Tibial nerve (tissue), 4 donors: Measurements from ENCODE around the gene CATSPERZ. TPM values are rescaled to one million over a fixed set of nuclear protein-coding genes. Genes with fewer than 3 reads are reported as not detected.
"Not testable (repeated sequence)": the region's sequence is repeated elsewhere in the genome, so short reads cannot be mapped to it uniquely, and the experiment has no call there.

Source experiments
- DNase-seq, 2 donors: peaks; one replicate each; pipeline ENCODE4 v3.0.0-alpha.2; 2019; ENCODE audit warnings: low spot score in 2 of 2
- H3K27ac ChIP-seq, 4 donors: fragments of 200-600 bp; sonication (generic) in 3 of 4; one replicate each; pipeline ENCODE4 v1.5.1; 2017 to 2019; ENCODE audit warnings: mild to moderate bottlenecking in 1 of 4
- H3K27me3 ChIP-seq, 2 donors: fragments of 200-600 bp; sonication (generic) in 1 of 2; one replicate each; pipeline versions ENCODE4 v1.5.1 to v1.6.0; 2017 to 2019
- H3K36me3 ChIP-seq, 3 donors: fragments of 200-600 bp; sonication (generic); one replicate each; pipeline ENCODE4 v1.5.1; 2018 to 2019
- H3K4me1 ChIP-seq, 4 donors: fragments of 200-600 bp; sonication (generic) in 3 of 4; one replicate each; pipeline ENCODE4 v1.5.1; 2017 to 2019
- H3K4me3 ChIP-seq, 4 donors: fragments of 200-600 bp; sonication (generic) in 3 of 4; one replicate each; pipeline ENCODE4 v1.5.1; 2017 to 2019; ENCODE audit warnings: mild to moderate bottlenecking in 1 of 4, moderate library complexity in 1 of 4
- H3K9me3 ChIP-seq, 4 donors: fragments of 200-600 bp; sonication (generic) in 3 of 4; one replicate each; pipeline ENCODE4 v1.5.1; 2017 to 2019
- CTCF ChIP-seq, 5 experiments: fragments of 200-600 bp in 3 of 5; fragments of 450-650 bp in 2 of 5; sonication (generic) in 3 of 5; IDR thresholded peaks; one replicate each; pipeline ENCODE4 v1.5.1; 2016 to 2019; ENCODE audit warnings: antibody characterized with exemption in 5 of 5, mild to moderate bottlenecking in 3 of 5, moderate library complexity in 2 of 5
- EP300 ChIP-seq, 2 donors: sonication (generic); formaldehyde crosslinking; IDR thresholded peaks; one replicate each; pipeline ENCODE4 v1.6.1; 2017; ENCODE audit warnings: antibody characterized with exemption in 2 of 2, mild to moderate bottlenecking in 1 of 2
- POLR2A ChIP-seq, 2 donors: fragments of 450-650 bp; IDR thresholded peaks; one replicate each; pipeline ENCODE4 v1.6.1; 2017; ENCODE audit warnings: antibody characterized with exemption in 2 of 2, mild to moderate bottlenecking in 2 of 2, moderate library complexity in 2 of 2
- WGBS, 2 donors: methylation state at CpG; one replicate each; pipeline ENCODE4 v1.1.5; 2018; 5-methylcytosine and 5-hydroxymethylcytosine counted together
- total RNA-seq, 4 donors: library from RNA; depleted of rRNA; stranded (reverse); fragments of >200 nt; gene quantifications; one replicate each; pipeline ENCODE4 v1.1.0, GENCODE V29; 2016

CATSPERZ gene
- total RNA-seq, 4 donors from 2014 or later: not detected

DNA sequence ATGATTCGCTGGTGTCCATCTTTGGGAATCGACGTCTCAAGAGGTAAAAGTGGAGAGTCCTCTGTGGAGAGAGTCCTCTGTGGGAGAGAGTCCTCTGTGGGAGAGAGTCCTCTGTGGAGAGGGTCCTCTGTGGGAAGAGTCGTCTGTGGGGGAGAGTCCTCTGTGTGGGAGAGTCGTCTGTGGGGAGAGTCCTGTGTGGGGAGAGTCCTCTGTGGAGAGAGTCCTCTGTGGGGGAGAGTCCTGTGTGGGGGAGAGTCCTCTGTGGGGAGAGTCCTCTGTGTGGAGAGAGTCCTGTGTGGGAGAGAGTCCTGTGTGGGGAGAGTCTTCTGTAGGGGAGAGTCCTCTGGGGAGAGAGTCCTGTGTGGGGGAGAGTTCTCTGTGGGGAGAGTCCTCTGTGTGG, 20.9 kb downstream of the CATSPERZ start:
- TF ChIP-seq POLR2A (IDR thresholded peaks at IDR 0.05) (no peak), CTCF (IDR thresholded peaks at IDR 0.05) (no peak), EP300 (IDR thresholded peaks at IDR 0.05) (no peak)
- H3K27ac ChIP-seq: peak overlapping the region in 1 of 4 donors; percentile 40
- WGBS, 2 donors: 80 to 83% methylated on average over 5 of the region's 5 CpGs
- H3K4me1 ChIP-seq: peaks cover 0 to 28% (median 12%) of the 10 kb centered on the region in 4 donors
- H3K4me3 ChIP-seq: no peak overlapping the region
- peaks cover 0 to 46% (median 11%) of the 10 kb centered on the region in 3 donors for H3K36me3 ChIP-seq
- H3K9me3 ChIP-seq: no peaks in the 10 kb centered on the region
- H3K27me3 ChIP-seq: no peaks in the 10 kb centered on the region
- no peak for DNase-seq

DNA sequence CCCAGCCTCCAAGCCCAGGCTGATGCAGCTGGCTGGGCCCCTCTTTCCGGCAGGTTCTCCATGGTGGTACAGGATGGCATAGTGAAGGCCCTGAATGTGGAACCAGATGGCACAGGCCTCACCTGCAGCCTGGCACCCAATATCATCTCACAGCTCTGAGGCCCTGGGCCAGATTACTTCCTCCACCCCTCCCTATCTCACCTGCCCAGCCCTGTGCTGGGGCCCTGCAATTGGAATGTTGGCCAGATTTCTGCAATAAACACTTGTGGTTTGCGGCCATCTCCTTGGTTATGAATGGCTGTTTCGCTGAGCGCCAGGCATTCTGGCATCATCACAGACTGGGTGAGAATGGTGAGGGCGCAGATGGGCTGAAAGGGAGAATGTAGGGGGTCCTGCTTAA, 21.4 kb downstream of the CATSPERZ start:
- Histone ChIP-seq H3K4me3 (no peak overlapping the region), H3K4me1 (peaks cover 0 to 23% (median 10%) of the 10 kb centered on the region in 4 donors), H3K27me3 (no peaks in the 10 kb centered on the region), H3K27ac (peak overlapping the region in 1 of 4 donors; percentile 40), H3K36me3 (peaks cover 0 to 41% (median 11%) of the 10 kb centered on the region in 3 donors), H3K9me3 (no peaks in the 10 kb centered on the region)
- DNase-seq: no peak
- WGBS, 2 donors: 82 to 89% methylated on average over 5 of the region's 5 CpGs
- TF ChIP-seq EP300 (IDR thresholded peaks at IDR 0.05) (no peak), CTCF (IDR thresholded peaks at IDR 0.05) (no peak), POLR2A (IDR thresholded peaks at IDR 0.05) (no peak)

GRCh38 chr11:64322925-64323260, 22.7 kb downstream of the CATSPERZ start:
- peaks cover 0 to 18% (median 7%) of the 10 kb centered on the region in 4 donors for H3K4me1 ChIP-seq
- no peaks in the 10 kb centered on the region for H3K27me3 ChIP-seq
- no peak for DNase-seq
- TF ChIP-seq POLR2A (IDR thresholded peaks at IDR 0.05) (no peak), EP300 (IDR thresholded peaks at IDR 0.05) (no peak), CTCF (IDR thresholded peaks at IDR 0.05) (no peak)
- no peak overlapping the region for H3K4me3 ChIP-seq
- no peak overlapping the region for H3K27ac ChIP-seq
- peaks cover 0 to 41% (median 11%) of the 10 kb centered on the region in 3 donors for H3K36me3 ChIP-seq
- peaks cover 0 to 5% (median 0%) of the 10 kb centered on the region in 4 donors for H3K9me3 ChIP-seq
- WGBS, 2 donors: 45 to 69% methylated on average over 2 to 7 of the region's 7 CpGs

- 34 to 57% methylated on average over 5 of the region's 5 CpGs for WGBS, 2 donors
- no peak overlapping the region for H3K27ac ChIP-seq
- H3K36me3 ChIP-seq: peaks cover 0 to 41% (median 11%) of the 10 kb centered on the region in 3 donors
- no peak for DNase-seq
- no peak overlapping the region for H3K4me3 ChIP-seq
- no peak for TF ChIP-seq POLR2A (IDR thresholded peaks at IDR 0.05)
- no peak for TF ChIP-seq CTCF (IDR thresholded peaks at IDR 0.05)
- TF ChIP-seq EP300 (IDR thresholded peaks at IDR 0.05): no peak
- H3K9me3 ChIP-seq: peaks cover 0 to 5% (median 0%) of the 10 kb centered on the region in 4 donors
- H3K27me3 ChIP-seq: no peaks in the 10 kb centered on the region
- peaks cover 0 to 18% (median 7%) of the 10 kb centered on the region in 4 donors for H3K4me1 ChIP-seq
Measured at GRCh38 chr11:64323373-64323772, 23.2 kb downstream of the CATSPERZ start.

- not testable (repeated sequence) for H3K27me3 ChIP-seq, DNase-seq, H3K27ac ChIP-seq, H3K4me3 ChIP-seq, H3K9me3 ChIP-seq
- 72 to 78% methylated on average over 4 of the region's 4 CpGs for WGBS, 2 donors
- peaks cover 0 to 16% (median 5%) of the 10 kb centered on the region in 4 donors for H3K4me1 ChIP-seq
- H3K36me3 ChIP-seq: peaks cover 0 to 41% (median 11%) of the 10 kb centered on the region in 3 donors
Measured at GRCh38 chr11:64323984-64324383, 23.8 kb downstream of the CATSPERZ start.
